ENCODE data around the gene TMED1.

Gene TMED1

GRCh38 chr19:10809651-10810285 is 26.2 kb downstream of the TMED1 start:
- DNase-seq (ENCODE audit: low read depth) = no peak

- DNase-seq (ENCODE audit: low read depth) = peak; percentile 6
Measured at GRCh38 chr19:10808937-10809649, 26.9 kb downstream of the TMED1 start.

- no peak for DNase-seq (ENCODE audit: low read depth)
Measured at GRCh38 chr19:10805758-10806247, 30.2 kb downstream of the TMED1 start.

DNA sequence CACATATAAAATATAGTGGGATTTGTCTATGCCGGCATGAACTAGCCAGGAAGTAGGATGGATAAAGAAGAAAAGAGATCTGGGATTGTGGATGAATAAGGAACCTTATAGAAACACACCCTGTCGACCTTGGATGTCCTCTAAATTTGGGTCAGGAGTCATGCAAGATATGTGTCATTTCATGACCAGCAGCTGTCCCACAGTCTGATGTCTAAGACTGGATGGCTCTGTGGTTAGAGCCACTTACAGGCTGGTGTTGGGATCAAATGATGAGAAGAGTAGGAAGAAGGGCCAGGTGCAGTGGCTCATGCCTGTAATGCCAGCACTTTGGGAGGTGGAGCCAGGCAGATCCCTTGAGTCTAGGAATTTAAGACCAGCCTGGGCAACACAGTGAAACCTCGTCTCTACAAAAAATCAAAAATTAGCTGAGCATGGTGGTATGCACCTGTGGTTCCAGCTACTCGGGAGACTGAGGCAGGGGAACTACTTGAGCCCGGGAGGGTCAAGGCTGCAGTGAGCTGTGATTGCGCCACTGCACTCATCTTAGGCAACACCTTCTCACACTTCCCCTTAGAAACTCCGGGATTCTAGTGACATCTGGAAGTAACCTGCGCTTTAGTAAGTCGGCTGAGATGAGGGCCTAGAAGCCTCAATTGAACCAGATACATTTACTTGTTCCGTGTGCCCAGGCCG is 30.8 kb downstream of the TMED1 start:
- DNase-seq (ENCODE audit: low read depth) = no peak

- no peak for DNase-seq (ENCODE audit: low read depth)
Measured at GRCh38 chr19:10803252-10803651, 32.8 kb downstream of the TMED1 start.

GRCh38 chr19:10802479-10802878 is 33.5 kb downstream of the TMED1 start:
- no peak for DNase-seq (ENCODE audit: low read depth)

DNA sequence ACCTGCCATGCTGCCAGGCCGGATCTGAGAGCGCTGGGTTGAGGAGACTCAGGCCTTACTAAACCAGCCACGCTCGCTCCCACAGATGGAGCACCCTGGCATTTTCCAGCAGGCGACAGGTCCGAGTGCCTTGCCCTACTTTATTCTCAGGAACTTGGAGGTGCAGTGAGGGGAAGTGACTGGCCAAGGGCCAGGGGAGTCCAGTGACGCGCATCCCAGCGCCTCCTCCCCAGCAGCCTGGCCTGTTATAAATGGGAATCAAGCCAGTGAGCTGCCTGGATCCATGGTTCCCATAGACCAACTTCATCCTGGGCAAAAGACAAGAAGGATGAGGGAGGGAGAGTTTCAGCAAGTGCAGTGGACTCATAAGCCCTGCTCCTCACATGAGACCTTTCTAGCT is 35.5 kb downstream of the TMED1 start:
- DNase-seq (ENCODE audit: low read depth) = no peak

- DNase-seq (ENCODE audit: low read depth) = peak; percentile 85
Measured at GRCh38 chr19:10797541-10798256, 38.3 kb downstream of the TMED1 start.

DNA sequence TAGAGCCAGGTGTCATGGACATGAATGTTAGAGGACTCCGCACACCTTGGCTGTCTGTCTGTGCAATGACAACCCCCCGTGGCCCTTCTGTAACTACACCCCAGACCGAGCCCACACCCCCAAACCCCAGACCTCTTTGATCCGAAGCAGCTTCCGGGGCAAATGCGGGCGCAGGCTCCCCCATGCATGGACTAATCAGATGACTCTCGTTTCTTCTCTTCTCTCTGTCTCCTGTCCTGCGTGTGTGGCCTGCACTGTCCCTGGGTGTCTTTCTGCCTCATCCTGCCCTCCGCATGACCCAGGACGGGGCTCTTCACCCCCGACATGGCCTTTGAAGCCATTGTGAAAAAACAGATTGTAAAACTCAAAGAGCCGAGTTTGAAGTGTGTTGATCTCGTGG is 38.9 kb downstream of the TMED1 start:
- DNase-seq (ENCODE audit: low read depth) = no peak

- no peak for DNase-seq (ENCODE audit: low read depth)
Measured at GRCh38 chr19:10796653-10797052, 39.4 kb downstream of the TMED1 start.

GRCh38 chr19:10789866-10790265 is 46.1 kb downstream of the TMED1 start:
- DNase-seq (ENCODE audit: low read depth) = no peak

GRCh38 chr19:10788146-10788545 is 47.9 kb downstream of the TMED1 start:
- DNase-seq (ENCODE audit: low read depth) = no peak

GRCh38 chr19:10784257-10784656 is 51.8 kb downstream of the TMED1 start:
- DNase-seq (ENCODE audit: low read depth) = no peak

- no peak for DNase-seq (ENCODE audit: low read depth)
Measured at GRCh38 chr19:10782795-10783194, 53.2 kb downstream of the TMED1 start.

Data from stimulated activated CD4-positive, alpha-beta T cell treated with anti-CD3 and anti-CD28 coated beads, Interleukin-2, amount 100 ng/mL, for 4 hours (primary cell).